Activated T-cell treated with anti-CD3 and anti-CD28 coated beads, Interleukin-2, amount 50 U/mL, for 1 hour (primary cell): Measurements from ENCODE around the gene KCND2.

Experiments
- DNase-seq: peaks from one replicate; pipeline ENCODE4 v3.0.0-alpha.2; 2020

The KCND2 gene

GRCh38 chr7:120412139-120413050, 139.4 kb downstream of the KCND2 start:
- DNase-seq = no peak

- no peak for DNase-seq
These were observed 140.2 kb downstream of the KCND2 start for GRCh38 chr7:120413164-120413563.

- no peak for DNase-seq
These were observed 144.4 kb downstream of the KCND2 start for GRCh38 chr7:120417244-120417979.

- DNase-seq = no peak
These were observed 148.2 kb downstream of the KCND2 start for GRCh38 chr7:120421151-120421651.

GRCh38 chr7:120431016-120431415, 158.0 kb downstream of the KCND2 start:
- DNase-seq = no peak

- no peak for DNase-seq
These were observed 163.6 kb downstream of the KCND2 start for GRCh38 chr7:120436487-120437060.

- DNase-seq = no peak
These were observed 168.9 kb downstream of the KCND2 start for GRCh38 chr7:120441850-120442249.

- no peak for DNase-seq
These were observed 169.9 kb downstream of the KCND2 start for GRCh38 chr7:120442838-120443237.

GRCh38 chr7:120444650-120445049, 171.7 kb downstream of the KCND2 start:
- no peak for DNase-seq

- no peak for DNase-seq
These were observed 172.3 kb downstream of the KCND2 start for GRCh38 chr7:120445276-120445675.

GRCh38 chr7:120452665-120453064, 179.7 kb downstream of the KCND2 start:
- no peak for DNase-seq

- no peak for DNase-seq
These were observed 183.7 kb downstream of the KCND2 start for GRCh38 chr7:120456699-120457098.

GRCh38 chr7:120460949-120461348, 188.0 kb downstream of the KCND2 start:
- no peak for DNase-seq

- no peak for DNase-seq
These were observed 190.0 kb downstream of the KCND2 start for GRCh38 chr7:120462991-120463390.

- no peak for DNase-seq
These were observed 191.1 kb downstream of the KCND2 start for GRCh38 chr7:120464104-120464503.

GRCh38 chr7:120467676-120468075, 194.7 kb downstream of the KCND2 start:
- DNase-seq = no peak

- DNase-seq = no peak
These were observed 195.6 kb downstream of the KCND2 start for GRCh38 chr7:120468611-120469010.

GRCh38 chr7:120472892-120473291, 199.9 kb downstream of the KCND2 start:
- DNase-seq = no peak

GRCh38 chr7:120473352-120473751, 200.4 kb downstream of the KCND2 start:
- DNase-seq = no peak

- DNase-seq = no peak
These were observed 203.0 kb downstream of the KCND2 start for GRCh38 chr7:120475994-120476393.

- DNase-seq = no peak
These were observed 207.5 kb downstream of the KCND2 start for GRCh38 chr7:120480472-120480871.

- no peak for DNase-seq
These were observed 208.0 kb downstream of the KCND2 start for GRCh38 chr7:120480930-120481329.

GRCh38 chr7:120486164-120486563, 213.2 kb downstream of the KCND2 start:
- DNase-seq = no peak

GRCh38 chr7:120502132-120502531, 229.2 kb downstream of the KCND2 start:
- no peak for DNase-seq
